GM21423 (cell line): ENCODE data around the gene DNASE1L2.

Experiments
- ATAC-seq: cut with Tn5 transposase; IDR thresholded peaks from one replicate; pipeline ENCODE4 v1.9.1; 2021; ENCODE audit warnings: mild to moderate bottlenecking, moderate library complexity; ENCODE audit not compliant: unreplicated experiment

The DNASE1L2 gene

DNA sequence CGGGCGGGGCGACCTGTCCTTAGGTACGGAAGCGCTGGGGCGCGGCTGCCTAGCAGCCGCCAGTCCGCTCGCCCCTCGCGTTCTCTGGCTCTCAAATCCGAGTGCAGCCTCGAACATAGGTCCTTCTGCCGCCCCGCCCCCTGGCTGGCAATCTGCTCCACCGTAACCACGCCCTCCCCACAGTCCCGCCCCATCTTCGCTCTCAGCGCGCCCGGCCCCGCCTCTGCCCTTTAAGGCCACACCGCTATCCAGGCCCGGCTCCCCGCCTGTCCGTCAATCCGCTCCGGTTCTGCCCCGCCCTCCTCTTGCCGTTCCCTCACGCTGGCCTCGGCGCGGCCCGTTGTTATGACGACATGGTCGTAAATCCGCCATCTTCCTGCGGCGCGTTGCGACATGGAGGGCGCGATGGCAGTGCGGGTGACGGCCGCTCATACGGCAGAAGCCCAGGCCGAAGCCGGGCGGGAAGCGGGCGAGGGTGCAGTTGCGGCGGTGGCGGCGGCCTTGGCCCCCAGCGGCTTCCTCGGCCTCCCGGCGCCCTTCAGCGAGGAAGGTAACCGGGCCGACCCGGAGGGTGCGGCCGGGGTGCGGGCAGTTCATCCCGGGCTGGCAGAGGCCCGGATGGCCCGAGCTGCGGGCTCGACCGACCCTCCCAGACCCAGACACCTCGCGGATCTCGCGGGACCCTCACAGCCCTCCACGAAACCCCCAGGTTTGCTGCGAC is 12.9 kb upstream of the DNASE1L2 start, which contains the start of gene E4F1:
TSS of gene E4F1 (plus strand) at position 371 of the 721 bp plus-strand sequence. CDS start at position 394, 23 bp downstream.
- ATAC-seq: peak; percentile 92

- ATAC-seq: peak; percentile 19
Measured at GRCh38 chr16:2223942-2224486, 12.2 kb upstream of the DNASE1L2 start.

- ATAC-seq: no peak
Measured at GRCh38 chr16:2226245-2226793, 9.9 kb upstream of the DNASE1L2 start.

DNA sequence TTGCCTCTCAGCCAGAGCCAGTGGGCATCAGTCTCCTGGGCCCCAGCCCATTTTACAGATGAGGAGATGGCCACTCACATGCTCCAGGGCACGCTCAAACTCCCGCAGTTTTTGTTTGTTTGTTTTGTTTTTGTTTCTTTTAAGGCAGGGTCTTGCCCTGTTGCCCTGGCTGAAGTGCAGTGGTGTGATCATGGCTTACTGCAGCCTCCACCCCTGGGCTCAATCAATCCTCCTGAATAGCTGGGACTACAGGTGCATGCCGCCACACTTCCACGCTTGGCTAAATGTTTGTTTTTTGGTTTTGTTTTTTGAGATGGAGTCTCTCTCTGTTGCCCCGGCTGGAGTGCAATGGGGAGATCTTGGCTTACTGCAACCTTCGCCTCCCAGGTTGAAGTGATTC is 9.3 kb upstream of the DNASE1L2 start:
- ATAC-seq: no peak

DNA sequence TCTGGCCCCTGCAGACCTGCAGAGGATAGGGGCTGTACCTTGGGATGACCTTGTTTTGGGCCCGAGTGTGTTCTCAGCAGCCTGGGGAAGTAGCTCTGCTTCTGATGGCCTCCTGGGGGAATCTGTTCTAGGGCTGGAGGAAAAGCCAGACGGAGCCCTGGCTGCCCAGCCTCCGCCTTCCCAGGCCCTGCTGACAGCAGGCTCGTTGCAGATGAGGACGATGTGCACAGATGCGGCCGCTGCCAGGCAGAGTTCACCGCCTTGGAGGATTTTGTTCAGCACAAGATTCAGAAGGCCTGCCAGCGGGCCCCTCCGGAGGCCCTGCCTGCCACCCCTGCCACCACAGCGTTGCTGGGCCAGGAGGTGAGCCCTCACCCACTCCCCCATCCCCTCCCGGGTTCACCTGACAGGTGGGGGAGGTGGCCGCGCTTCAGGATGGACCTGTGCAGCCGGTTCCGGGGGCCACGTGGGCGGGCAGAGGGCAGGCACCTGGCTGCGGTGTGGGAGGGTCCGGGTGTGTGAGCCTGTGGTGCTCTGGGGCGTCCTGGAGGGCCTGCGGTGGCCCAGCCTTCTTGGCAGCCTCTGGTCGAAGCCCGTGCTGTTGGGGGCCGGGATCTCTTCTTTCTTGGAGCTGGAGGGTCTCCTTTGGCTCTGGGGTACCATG is 8.0 kb upstream of the DNASE1L2 start:
- no peak for ATAC-seq

GRCh38 chr16:2229091-2229490 is 7.2 kb upstream of the DNASE1L2 start:
- no peak for ATAC-seq

DNA sequence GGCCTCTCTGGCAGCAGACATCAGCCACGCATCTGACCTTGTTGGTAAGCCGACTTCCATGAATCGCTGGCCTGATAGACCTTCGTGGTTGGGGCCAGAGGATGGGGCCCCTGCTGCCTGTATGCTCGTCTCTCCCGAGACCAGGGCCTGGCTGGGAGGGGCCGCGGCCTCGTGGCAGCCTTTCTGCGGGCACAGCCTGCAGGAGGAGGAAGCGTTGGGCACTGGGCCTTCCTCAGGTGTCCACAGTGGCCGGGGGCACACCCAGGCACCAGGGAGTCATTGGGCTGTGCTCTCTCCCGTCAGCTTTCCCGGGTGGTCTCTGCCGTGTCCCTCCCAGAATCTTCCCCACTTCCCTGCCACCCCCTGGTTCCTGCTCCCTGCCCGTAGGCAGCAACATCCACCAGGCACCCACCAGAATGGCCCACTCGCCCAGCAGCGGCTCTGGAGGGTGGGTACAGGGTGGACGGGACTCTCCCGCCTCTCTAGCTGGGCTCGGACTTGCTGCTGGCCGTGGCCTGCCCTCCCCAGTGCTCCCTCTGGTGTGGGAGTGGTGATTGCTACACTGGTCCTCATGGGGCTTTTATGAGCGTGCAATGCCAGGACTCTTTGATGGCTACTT is 6.5 kb upstream of the DNASE1L2 start:
- ATAC-seq: no peak

DNA sequence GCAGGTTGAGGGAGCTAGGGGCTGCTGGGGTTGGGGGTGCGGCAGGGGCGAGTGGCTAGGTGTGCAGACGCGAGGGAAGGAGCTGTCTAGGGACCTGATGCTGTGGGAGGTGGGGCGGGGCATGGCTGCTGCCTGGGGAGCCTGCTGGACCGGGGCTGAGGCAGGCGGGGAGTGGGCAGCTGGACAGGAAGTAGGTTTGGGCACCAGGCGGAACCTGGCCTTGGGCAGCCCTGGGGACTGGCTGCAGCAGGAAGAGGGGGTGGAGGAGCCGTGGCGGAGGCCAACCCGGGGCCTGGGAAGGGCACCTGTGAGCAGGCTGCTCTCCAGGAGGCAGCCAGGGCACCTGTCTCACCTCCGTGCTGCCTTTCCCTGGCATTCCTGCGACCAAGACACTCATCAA is 5.9 kb upstream of the DNASE1L2 start:
- no peak for ATAC-seq

- no peak for ATAC-seq
Measured at GRCh38 chr16:2231016-2231931, 5.0 kb upstream of the DNASE1L2 start.

DNA sequence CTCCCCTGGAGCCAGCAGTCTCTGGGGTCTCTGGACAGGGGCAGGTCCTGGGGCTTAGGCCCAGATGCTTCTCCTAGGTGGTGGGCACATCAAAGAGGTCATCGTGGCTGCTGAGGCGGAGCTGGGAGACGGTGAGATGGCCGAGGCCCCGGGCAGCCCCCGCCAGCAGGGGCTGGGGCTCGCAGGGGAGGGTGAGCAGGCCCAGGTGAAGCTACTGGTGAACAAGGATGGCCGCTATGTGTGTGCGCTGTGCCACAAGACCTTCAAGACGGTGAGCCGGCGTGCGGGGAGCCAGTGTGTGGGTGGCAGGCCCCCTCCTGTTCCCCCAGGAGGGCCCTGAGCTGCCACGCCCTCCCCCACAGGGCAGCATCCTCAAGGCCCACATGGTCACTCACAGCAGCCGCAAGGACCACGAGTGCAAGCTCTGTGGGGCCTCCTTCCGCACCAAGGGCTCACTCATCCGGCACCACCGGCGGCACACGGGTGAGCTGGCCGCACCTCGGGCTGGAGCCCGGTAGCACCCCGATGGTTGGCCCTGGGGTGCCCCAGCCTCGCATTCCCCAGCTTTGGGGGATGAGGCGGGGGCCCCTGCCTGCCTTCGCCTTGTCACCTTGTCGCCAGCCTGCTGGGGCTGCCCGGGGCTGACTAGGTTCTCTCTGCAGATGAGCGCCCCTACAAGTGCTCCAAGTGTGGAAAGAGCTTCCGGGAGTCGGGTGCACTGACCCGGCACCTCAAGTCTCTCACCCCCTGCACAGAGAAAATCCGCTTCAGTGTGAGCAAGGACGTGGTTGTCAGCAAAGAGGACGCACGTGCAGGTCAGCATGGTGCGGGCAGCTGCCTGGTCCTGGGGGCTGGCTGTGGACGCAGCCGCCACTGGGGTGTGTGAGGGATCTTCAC is 3.9 kb upstream of the DNASE1L2 start:
- ATAC-seq: no peak

DNA sequence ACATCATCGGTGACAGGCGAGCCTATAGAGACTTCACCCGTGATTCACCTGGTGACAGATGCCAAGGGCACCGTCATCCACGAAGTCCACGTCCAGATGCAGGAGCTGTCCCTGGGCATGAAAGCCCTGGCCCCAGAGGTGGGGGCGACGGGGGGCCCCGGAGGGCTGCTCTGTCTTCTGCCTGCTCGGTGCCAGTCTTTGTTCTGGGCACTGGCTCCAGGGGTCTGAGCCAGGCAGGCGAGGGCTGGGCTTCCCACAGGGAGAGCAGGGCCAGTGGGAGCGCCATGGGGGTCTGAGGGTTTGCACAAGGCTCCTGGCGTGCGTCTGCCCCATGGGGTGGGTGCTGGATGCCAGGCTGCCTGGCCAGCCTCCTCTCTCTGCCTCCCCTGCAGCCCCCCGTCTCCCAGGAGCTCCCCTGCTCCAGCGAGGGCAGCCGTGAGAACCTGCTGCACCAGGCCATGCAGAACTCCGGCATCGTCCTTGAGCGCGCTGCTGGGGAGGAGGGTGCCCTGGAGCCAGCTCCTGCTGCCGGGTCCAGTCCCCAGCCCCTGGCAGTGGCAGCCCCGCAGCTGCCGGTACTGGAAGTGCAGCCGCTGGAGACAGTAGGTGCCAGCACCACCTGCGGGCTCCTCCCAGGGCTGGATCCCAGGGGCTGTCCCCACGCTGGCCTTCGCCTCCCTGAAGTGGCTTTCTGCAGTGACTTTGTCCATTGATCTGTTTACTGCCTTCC is 3.0 kb upstream of the DNASE1L2 start:
- ATAC-seq: no peak

GRCh38 chr16:2233872-2234812 is 2.1 kb upstream of the DNASE1L2 start:
- no peak for ATAC-seq

- ATAC-seq: no peak
Measured at GRCh38 chr16:2234813-2235170, 1.5 kb upstream of the DNASE1L2 start.

DNA sequence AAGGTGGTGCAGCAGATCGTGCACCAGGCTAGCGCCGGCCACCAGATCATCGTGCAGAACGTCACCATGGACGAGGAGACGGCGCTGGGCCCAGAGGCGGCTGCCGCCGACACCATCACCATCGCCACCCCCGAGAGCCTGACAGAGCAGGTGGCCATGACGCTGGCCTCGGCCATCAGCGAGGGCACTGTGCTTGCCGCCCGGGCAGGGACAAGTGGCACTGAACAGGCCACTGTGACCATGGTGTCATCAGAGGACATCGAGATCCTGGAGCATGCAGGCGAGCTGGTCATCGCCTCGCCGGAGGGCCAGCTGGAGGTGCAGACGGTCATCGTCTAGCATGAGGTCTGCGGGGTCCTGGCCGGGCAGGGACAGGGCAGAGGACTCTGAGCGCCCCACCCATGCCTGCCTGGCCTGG is 1.0 kb upstream of the DNASE1L2 start:
- ATAC-seq: no peak

GRCh38 chr16:2235695-2236336 is 428 bp upstream of the DNASE1L2 start:
- ATAC-seq: no peak

DNA sequence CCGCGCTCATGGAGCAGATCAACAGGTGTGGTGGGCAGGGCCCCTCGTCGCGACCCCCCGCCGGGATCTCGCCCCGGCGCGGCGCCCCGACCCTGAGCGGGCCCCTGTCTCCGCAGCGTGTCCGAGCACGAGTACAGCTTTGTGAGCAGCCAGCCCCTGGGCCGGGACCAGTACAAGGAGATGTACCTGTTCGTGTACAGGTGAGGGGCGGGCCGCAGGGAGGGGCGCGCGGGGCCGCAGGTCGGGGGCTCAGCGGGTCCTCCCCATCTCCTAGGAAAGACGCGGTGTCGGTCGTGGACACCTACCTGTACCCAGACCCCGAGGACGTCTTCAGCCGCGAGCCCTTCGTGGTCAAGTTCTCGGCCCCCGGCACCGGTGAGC is 848 bp downstream of the DNASE1L2 start:
- no peak for ATAC-seq

DNA sequence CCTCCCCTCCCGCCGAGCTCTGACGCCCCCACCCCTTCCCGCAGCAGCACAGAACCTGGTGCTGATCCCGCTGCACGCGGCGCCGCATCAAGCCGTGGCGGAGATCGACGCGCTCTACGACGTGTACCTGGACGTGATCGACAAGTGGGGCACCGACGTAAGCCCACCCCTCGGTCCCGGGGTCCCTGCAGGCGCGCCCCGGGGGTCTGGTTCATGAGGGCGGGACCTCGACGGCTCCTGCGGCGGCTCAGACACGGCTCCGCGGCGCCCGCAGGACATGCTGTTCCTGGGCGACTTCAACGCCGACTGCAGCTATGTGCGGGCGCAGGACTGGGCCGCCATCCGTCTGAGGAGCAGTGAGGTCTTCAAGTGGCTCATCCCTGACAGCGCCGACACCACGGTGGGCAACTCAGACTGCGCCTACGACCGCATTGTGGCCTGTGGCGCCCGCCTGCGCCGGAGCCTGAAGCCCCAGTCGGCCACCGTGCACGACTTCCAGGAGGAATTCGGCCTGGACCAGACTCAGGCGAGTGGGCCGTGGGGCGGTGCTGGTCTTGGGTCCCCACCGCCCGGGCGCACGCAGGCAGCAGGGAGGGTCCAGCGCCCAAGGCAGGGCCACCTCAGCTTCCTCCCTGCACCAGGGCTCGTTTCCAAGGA is 1.4 kb downstream of the DNASE1L2 start:
- ATAC-seq: no peak
